Natural killer cell (primary cell): ENCODE data around the gene SRRD. TPM values are rescaled to one million over a fixed set of nuclear protein-coding genes. Genes with fewer than 3 reads are reported as not detected.

Source experiments
- ATAC-seq, 3 donors: fragments of 150-1000 bp in 2 of 3; fragments of 200-7000 bp in 1 of 3; cut with Tn5 transposase; 1 replicate in 1 of 3; 2 replicates in 2 of 3; pipeline ENCODE4 v1.10.0; 2021; ENCODE audit warnings: mild to moderate bottlenecking in 2 of 3, moderate library complexity in 2 of 3
- DNase-seq, 2 donors: peaks; one replicate each; pipeline versions ENCODE4 v3.0.0 to v3.0.0-alpha.2; 2013 to 2021; ENCODE audit warnings: mixed read lengths in 1 of 2
- H3K27ac ChIP-seq: one replicate; pipeline ENCODE4 v1.5.1; 2013; ENCODE audit warnings: mild to moderate bottlenecking, low read length
- H3K27me3 ChIP-seq: one replicate; pipeline ENCODE4 v1.6.1; 2013; ENCODE audit warnings: low read length; ENCODE audit not compliant: control insufficient read depth, insufficient read depth
- H3K36me3 ChIP-seq: one replicate; pipeline ENCODE4 v1.6.1; 2013; ENCODE audit warnings: low read length; ENCODE audit not compliant: control insufficient read depth, insufficient read depth
- H3K4me1 ChIP-seq: one replicate; pipeline ENCODE4 v1.6.1; 2013; ENCODE audit warnings: low read length; ENCODE audit not compliant: control insufficient read depth, insufficient read depth
- H3K4me3 ChIP-seq: one replicate; pipeline ENCODE4 v1.5.1; 2013; ENCODE audit warnings: low read length
- H3K9me3 ChIP-seq: one replicate; pipeline ENCODE4 v1.6.1; 2013; ENCODE audit warnings: low read length; ENCODE audit not compliant: control insufficient read depth, insufficient read depth
- H3K27ac Mint-ChIP-seq, 2 donors: one replicate each; pipeline ENCODE4 v1.8.0; 2022; ENCODE audit warnings: mild to moderate bottlenecking in 2 of 2, mixed read lengths in 2 of 2, moderate library complexity in 1 of 2
- H3K27me3 Mint-ChIP-seq, 2 donors: one replicate each; pipeline ENCODE4 v1.8.0; 2022; ENCODE audit warnings: low read depth in 2 of 2, mixed read lengths in 2 of 2
- H3K36me3 Mint-ChIP-seq: one replicate; pipeline ENCODE4 v1.8.0; 2022; ENCODE audit warnings: mixed read lengths
- H3K4me1 Mint-ChIP-seq, 2 donors: one replicate each; pipeline ENCODE4 v1.8.0; 2022; ENCODE audit warnings: mixed read lengths in 2 of 2
- H3K4me3 Mint-ChIP-seq: one replicate; pipeline ENCODE4 v1.8.0; 2022; ENCODE audit warnings: mild to moderate bottlenecking, moderate library complexity, mixed read lengths
- H3K9me3 Mint-ChIP-seq, 2 donors: one replicate each; pipeline ENCODE4 v1.8.0; 2022; ENCODE audit warnings: mixed read lengths in 2 of 2
- CTCF ChIP-seq: fragments of 200-600 bp; IDR thresholded peaks from one replicate; pipeline ENCODE4 v1.8.0; 2022; ENCODE audit warnings: antibody characterized with exemption
- WGBS: methylation state at CpG from one replicate; pipeline ENCODE4 v1.1.7; 2013; ENCODE audit warnings: missing lambda C conversion rate; ENCODE audit not compliant: insufficient coverage; 5-methylcytosine and 5-hydroxymethylcytosine counted together
- intact Hi-C: fragments of 100-400 bp; cut with micrococcal nuclease; formaldehyde crosslinking; loops from one replicate; pipeline ENCODE4 v1.14.2; 2022
- total RNA-seq, 4 donors: library from RNA; stranded (reverse); fragments of 120-200 nt in 1 of 4; gene quantifications; one replicate each; pipeline versions ENCODE4 v1.2.3 to v1.2.4, GENCODE V29; 2013 to 2022

SRRD gene
- total RNA-seq, 3 donors from 2014 or later (not counting 1 experiment from before 2014, with no cell fraction given), result 18.8 to 21.5 (median 21.4) TPM

- no peak overlapping the region for H3K4me3 Mint-ChIP-seq
- H3K27ac Mint-ChIP-seq, result peak overlapping the region; percentile 27 to 62
- no peaks in the 10 kb centered on the region for H3K9me3 Mint-ChIP-seq
- Histone ChIP-seq H3K36me3 (no peaks in the 10 kb centered on the region), H3K9me3 (no peaks in the 10 kb centered on the region), H3K27me3 (no peaks in the 10 kb centered on the region), H3K27ac (no peak overlapping the region), H3K4me3 (no peak overlapping the region), H3K4me1 (peaks cover 17% of the 10 kb centered on the region)
- H3K36me3 Mint-ChIP-seq, result no peaks in the 10 kb centered on the region
- WGBS, result 83% methylated on average over 3 of the region's 3 CpGs
- intact Hi-C loops, result no loop called here
- no peaks in the 10 kb centered on the region for H3K27me3 Mint-ChIP-seq
- ATAC-seq (no peak), DNase-seq (no peak)
- TF ChIP-seq CTCF, result no peak
- H3K4me1 Mint-ChIP-seq, result peaks cover 16 to 17% of the 10 kb centered on the region in 2 donors
These were observed 32.3 kb downstream of the SRRD start for GRCh38 chr22:26515931-26516330.

GRCh38 chr22:26516503-26516902 is 32.8 kb downstream of the SRRD start:
- Histone ChIP-seq H3K4me1 (peaks cover 11% of the 10 kb centered on the region), H3K9me3 (no peaks in the 10 kb centered on the region), H3K4me3 (no peak overlapping the region), H3K36me3 (no peaks in the 10 kb centered on the region), H3K27ac (no peak overlapping the region), H3K27me3 (no peaks in the 10 kb centered on the region)
- Mint-ChIP-seq H3K27ac (peak overlapping the region in 1 of 2 donors; percentile 62), H3K4me1 (peaks cover 11 to 13% of the 10 kb centered on the region in 2 donors), H3K36me3 (no peaks in the 10 kb centered on the region), H3K27me3 (no peaks in the 10 kb centered on the region), H3K9me3 (no peaks in the 10 kb centered on the region), H3K4me3 (no peak overlapping the region)
- ATAC-seq, result no peak
- DNase-seq, result no peak
- WGBS, result 75% methylated on average over 1 of the region's 1 CpG
- no peak for TF ChIP-seq CTCF
- intact Hi-C loops, result no loop called here

- ATAC-seq, result no peak
- peak overlapping the region in 1 of 2 donors; percentile 64 for H3K27ac Mint-ChIP-seq
These were observed 33.8 kb downstream of the SRRD start for GRCh38 chr22:26517429-26517828.

More at GRCh38 chr22:26517429-26517828, 33.8 kb downstream of the SRRD start:
- WGBS, result 100% methylated on average over 3 of the region's 5 CpGs
- Histone ChIP-seq H3K27me3 (no peaks in the 10 kb centered on the region), H3K27ac (no peak overlapping the region), H3K36me3 (peaks cover 5% of the 10 kb centered on the region), H3K9me3 (no peaks in the 10 kb centered on the region), H3K4me1 (peaks cover 7% of the 10 kb centered on the region), H3K4me3 (no peak overlapping the region)
- DNase-seq, result no peak
- H3K9me3 Mint-ChIP-seq, result no peaks in the 10 kb centered on the region
- no peaks in the 10 kb centered on the region for H3K27me3 Mint-ChIP-seq
- TF ChIP-seq CTCF, result no peak
- intact Hi-C loops, result no loop called here
- H3K4me3 Mint-ChIP-seq, result no peak overlapping the region
- peaks cover 4 to 8% of the 10 kb centered on the region in 2 donors for H3K4me1 Mint-ChIP-seq
- H3K36me3 Mint-ChIP-seq, result no peaks in the 10 kb centered on the region
